RWPE2 (cell line): ENCODE data around the gene EFNA5.

Source experiments
- ATAC-seq: fragments of 200-7000 bp; cut with Tn5 transposase; 3 replicates; pipeline ENCODE4 v1.9.1; 2021; ENCODE audit warnings: low read depth
- DNase-seq: peaks from one replicate; pipeline ENCODE4 v3.0.0-alpha.2; 2020; ENCODE audit warnings: low spot score
- H3K27ac ChIP-seq: fragments of 450-650 bp; 2 replicates; pipeline ENCODE4 v1.5.1; 2017; ENCODE audit warnings: mild to moderate bottlenecking; ENCODE audit not compliant: poor library complexity, severe bottlenecking
- H3K27me3 ChIP-seq: fragments of 250-450 bp; sonication (Bioruptor Pico); 2 replicates; pipeline ENCODE4 v1.5.1; 2021; ENCODE audit warnings: mild to moderate bottlenecking, moderate library complexity; ENCODE audit not compliant: insufficient read depth, poor library complexity, severe bottlenecking
- H3K36me3 ChIP-seq: fragments of 250-450 bp; sonication (Bioruptor Pico); 2 replicates; pipeline ENCODE4 v1.5.1; 2020; ENCODE audit warnings: low read depth, mild to moderate bottlenecking, moderate library complexity
- H3K4me1 ChIP-seq: fragments of 250-450 bp; sonication (Bioruptor Pico); 2 replicates; pipeline ENCODE4 v1.5.1; 2021; ENCODE audit warnings: mild to moderate bottlenecking, moderate library complexity; ENCODE audit not compliant: insufficient read depth, poor library complexity, severe bottlenecking
- H3K4me3 ChIP-seq: fragments of 250-450 bp; sonication (Bioruptor Pico); 2 replicates; pipeline ENCODE4 v1.5.1; 2021; ENCODE audit warnings: mild to moderate bottlenecking, moderate library complexity; ENCODE audit not compliant: severe bottlenecking
- H3K9me3 ChIP-seq: fragments of 250-450 bp; sonication (Bioruptor Pico); 2 replicates; pipeline ENCODE4 v1.5.1; 2021; ENCODE audit warnings: mild to moderate bottlenecking, moderate library complexity; ENCODE audit not compliant: severe bottlenecking
- TF ChIP-seq, protein P1 (sequence below): fragments of 450-650 bp; IDR thresholded peaks from one replicate; pipeline ENCODE4 v1.5.1; 2017; ENCODE audit warnings: mild to moderate bottlenecking, moderate library complexity; ENCODE audit not compliant: poor library complexity, severe bottlenecking

EFNA5 gene

GRCh38 chr5:107469485-107470294 is 201.0 kb downstream of the EFNA5 start:
- peaks cover 79% of the 10 kb centered on the region for H3K4me1 ChIP-seq
- no peaks in the 10 kb centered on the region for H3K9me3 ChIP-seq
- ATAC-seq = peak; percentile 62
- H3K27me3 ChIP-seq = no peaks in the 10 kb centered on the region
- H3K27ac ChIP-seq = peak overlapping the region; percentile 94
- H3K36me3 ChIP-seq = no peaks in the 10 kb centered on the region
- TF ChIP-seq, protein P1, sequence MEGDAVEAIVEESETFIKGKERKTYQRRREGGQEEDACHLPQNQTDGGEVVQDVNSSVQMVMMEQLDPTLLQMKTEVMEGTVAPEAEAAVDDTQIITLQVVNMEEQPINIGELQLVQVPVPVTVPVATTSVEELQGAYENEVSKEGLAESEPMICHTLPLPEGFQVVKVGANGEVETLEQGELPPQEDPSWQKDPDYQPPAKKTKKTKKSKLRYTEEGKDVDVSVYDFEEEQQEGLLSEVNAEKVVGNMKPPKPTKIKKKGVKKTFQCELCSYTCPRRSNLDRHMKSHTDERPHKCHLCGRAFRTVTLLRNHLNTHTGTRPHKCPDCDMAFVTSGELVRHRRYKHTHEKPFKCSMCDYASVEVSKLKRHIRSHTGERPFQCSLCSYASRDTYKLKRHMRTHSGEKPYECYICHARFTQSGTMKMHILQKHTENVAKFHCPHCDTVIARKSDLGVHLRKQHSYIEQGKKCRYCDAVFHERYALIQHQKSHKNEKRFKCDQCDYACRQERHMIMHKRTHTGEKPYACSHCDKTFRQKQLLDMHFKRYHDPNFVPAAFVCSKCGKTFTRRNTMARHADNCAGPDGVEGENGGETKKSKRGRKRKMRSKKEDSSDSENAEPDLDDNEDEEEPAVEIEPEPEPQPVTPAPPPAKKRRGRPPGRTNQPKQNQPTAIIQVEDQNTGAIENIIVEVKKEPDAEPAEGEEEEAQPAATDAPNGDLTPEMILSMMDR = no peak
- no peak for DNase-seq
- H3K4me3 ChIP-seq = no peak overlapping the region

GRCh38 chr5:107469064-107469463 is 201.7 kb downstream of the EFNA5 start:
- H3K27ac ChIP-seq = peak overlapping the region; percentile 94

DNA sequence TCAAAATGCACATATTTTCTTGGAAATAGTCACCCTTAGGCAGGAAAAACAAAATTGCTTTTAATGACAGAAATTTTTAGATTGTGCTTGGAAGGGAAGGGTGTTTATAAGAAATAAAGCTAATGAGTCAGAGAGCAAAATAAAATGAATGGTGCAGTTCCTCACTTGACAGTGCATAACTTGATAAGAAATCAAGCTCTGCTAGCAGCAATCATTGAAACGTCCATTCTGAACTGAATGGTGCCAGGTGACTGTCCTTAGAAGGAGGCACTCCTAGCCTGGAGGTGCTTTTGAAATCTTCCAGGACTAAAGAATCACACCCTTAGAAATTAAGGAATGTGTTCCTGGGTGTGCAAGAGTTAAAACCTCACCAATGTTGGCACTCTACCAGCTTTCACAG is 202.5 kb downstream of the EFNA5 start:
- TF ChIP-seq, protein P1 = no peak
- ATAC-seq (no peak), DNase-seq (no peak)
- peaks cover 72% of the 10 kb centered on the region for H3K4me1 ChIP-seq
- H3K27me3 ChIP-seq = no peaks in the 10 kb centered on the region
- H3K4me3 ChIP-seq = no peak overlapping the region
- H3K36me3 ChIP-seq = no peaks in the 10 kb centered on the region
- peak overlapping the region; percentile 94 for H3K27ac ChIP-seq
- no peaks in the 10 kb centered on the region for H3K9me3 ChIP-seq

More at GRCh38 chr5:107469064-107469463, 201.7 kb downstream of the EFNA5 start:
- H3K27me3 ChIP-seq = no peaks in the 10 kb centered on the region
- ATAC-seq (no peak), DNase-seq (no peak)
- no peaks in the 10 kb centered on the region for H3K36me3 ChIP-seq
- H3K4me3 ChIP-seq = no peak overlapping the region
- H3K9me3 ChIP-seq = no peaks in the 10 kb centered on the region
- peaks cover 73% of the 10 kb centered on the region for H3K4me1 ChIP-seq
- TF ChIP-seq, protein P1 = no peak

DNA sequence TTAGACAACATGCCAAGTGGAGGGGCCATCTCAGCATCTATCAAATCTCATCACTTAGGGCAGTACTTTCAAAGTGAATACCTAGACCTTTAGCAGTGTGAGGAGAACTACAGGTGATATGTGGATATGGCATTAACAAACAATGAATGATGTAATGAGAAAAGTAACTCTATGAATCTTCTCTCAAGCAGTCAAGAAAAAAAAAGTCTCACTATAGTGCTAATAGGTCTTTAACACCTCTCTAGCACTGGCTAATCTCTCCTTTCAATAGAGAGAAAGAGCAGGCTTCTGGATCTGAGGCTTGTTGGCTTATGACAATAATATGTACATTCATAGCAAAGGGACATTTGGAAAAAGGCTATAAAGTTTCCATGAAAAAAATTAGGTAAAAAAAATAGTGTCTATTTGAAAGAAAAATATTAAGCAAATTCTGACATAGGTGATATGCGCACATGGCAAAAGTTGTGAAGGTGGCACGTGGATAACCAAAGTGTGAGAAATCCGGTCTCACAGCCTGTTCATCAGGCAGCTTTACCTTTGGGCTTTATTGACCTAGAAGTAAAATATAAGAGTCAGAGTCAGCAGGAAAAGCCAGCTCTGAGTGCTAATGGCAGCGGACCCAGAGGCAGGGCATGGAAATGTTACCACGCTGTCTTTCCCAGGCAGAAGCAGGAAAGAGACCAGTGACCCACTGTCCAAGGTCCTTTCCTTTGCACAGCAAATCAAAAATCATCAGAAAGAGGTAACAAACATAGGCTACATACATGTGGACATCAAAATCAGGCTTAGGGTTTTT is 203.4 kb downstream of the EFNA5 start:
- no peaks in the 10 kb centered on the region for H3K27me3 ChIP-seq
- no peaks in the 10 kb centered on the region for H3K9me3 ChIP-seq
- H3K4me1 ChIP-seq = peaks cover 63% of the 10 kb centered on the region
- no peak for DNase-seq
- no peak overlapping the region for H3K4me3 ChIP-seq
- no peak for ATAC-seq
- H3K27ac ChIP-seq = peak overlapping the region; percentile 94
- H3K36me3 ChIP-seq = no peaks in the 10 kb centered on the region
- TF ChIP-seq, protein P1 = no peak
